Small intestine (tissue), 7 donors: ENCODE results near the gene GSS. TPM values are rescaled to one million over a fixed set of nuclear protein-coding genes. Genes with fewer than 3 reads are reported as not detected.

Source experiments
- DNase-seq, 2 donors: peaks; one replicate each; pipeline versions ENCODE4 v3.0.0 to v3.0.0-alpha.2; 2013
- FAIRE-seq: peaks from 2 replicates; lab custom pipeline; 2012; peaks lifted over from hg19 to GRCh38; lab: Jason Lieb, UNC
- H3K27ac ChIP-seq, 3 donors: one replicate each; pipeline ENCODE4 v1.5.1; 2013; ENCODE audit warnings: low read length in 2 of 3, mild to moderate bottlenecking in 2 of 3, control low read depth in 1 of 3, inconsistent platforms in 1 of 3, low read depth in 1 of 3, moderate library complexity in 1 of 3
- H3K27me3 ChIP-seq, 3 donors: one replicate each; pipeline ENCODE4 v1.6.1; 2013; ENCODE audit warnings: low read length in 3 of 3, inconsistent platforms in 1 of 3; ENCODE audit not compliant: control insufficient read depth in 3 of 3, insufficient read depth in 3 of 3
- H3K36me3 ChIP-seq, 3 donors: one replicate each; pipeline ENCODE4 v1.6.1; 2013; ENCODE audit warnings: low read length in 3 of 3, inconsistent platforms in 1 of 3, low read depth in 1 of 3, mild to moderate bottlenecking in 1 of 3, moderate library complexity in 1 of 3; ENCODE audit not compliant: control insufficient read depth in 3 of 3, insufficient read depth in 2 of 3
- H3K4me1 ChIP-seq, 3 donors: one replicate each; pipeline ENCODE4 v1.6.1; 2013; ENCODE audit warnings: low read length in 2 of 3, inconsistent platforms in 1 of 3, low read depth in 1 of 3, mild to moderate bottlenecking in 1 of 3, moderate library complexity in 1 of 3; ENCODE audit not compliant: control insufficient read depth in 3 of 3, insufficient read depth in 2 of 3
- H3K4me3 ChIP-seq, 3 donors: one replicate each; pipeline ENCODE4 v1.5.1; 2013; ENCODE audit warnings: low read length in 3 of 3, control low read depth in 1 of 3, inconsistent platforms in 1 of 3, low read depth in 1 of 3, mild to moderate bottlenecking in 1 of 3, moderate library complexity in 1 of 3
- H3K9me3 ChIP-seq, 2 donors: one replicate each; pipeline ENCODE4 v1.6.1; 2013; ENCODE audit warnings: low read depth in 1 of 2, low read length in 1 of 2; ENCODE audit not compliant: control insufficient read depth in 2 of 2, insufficient read depth in 1 of 2
- WGBS, 3 donors: extraction: QIAGEN DNeasy Blood & Tissue Kit; methylation state at CpG; one replicate each; pipeline ENCODE4 v1.1.7; 2013; 5-methylcytosine and 5-hydroxymethylcytosine counted together
- polyA plus RNA-seq, 4 donors: library from polyadenylated mRNA; stranded (reverse) in 3 of 4; unstranded in 1 of 4; fragments of 200-250 nt in 3 of 4; fragments of 120-200 nt in 1 of 4; gene quantifications; one replicate each; pipeline versions ENCODE4 v1.2.1 to v1.2.3, GENCODE V29; 2013
- donor health status: healthy with polysubstance abuse.
- donor health status: control.
- donor health status: control.
- donor health status: Bipolar disorder and iron deficiency.
- donor health status: healthy.

The GSS gene
- polyA plus RNA-seq, 4 donors, result 17.4 to 79.2 (median 57.8) TPM

DNA sequence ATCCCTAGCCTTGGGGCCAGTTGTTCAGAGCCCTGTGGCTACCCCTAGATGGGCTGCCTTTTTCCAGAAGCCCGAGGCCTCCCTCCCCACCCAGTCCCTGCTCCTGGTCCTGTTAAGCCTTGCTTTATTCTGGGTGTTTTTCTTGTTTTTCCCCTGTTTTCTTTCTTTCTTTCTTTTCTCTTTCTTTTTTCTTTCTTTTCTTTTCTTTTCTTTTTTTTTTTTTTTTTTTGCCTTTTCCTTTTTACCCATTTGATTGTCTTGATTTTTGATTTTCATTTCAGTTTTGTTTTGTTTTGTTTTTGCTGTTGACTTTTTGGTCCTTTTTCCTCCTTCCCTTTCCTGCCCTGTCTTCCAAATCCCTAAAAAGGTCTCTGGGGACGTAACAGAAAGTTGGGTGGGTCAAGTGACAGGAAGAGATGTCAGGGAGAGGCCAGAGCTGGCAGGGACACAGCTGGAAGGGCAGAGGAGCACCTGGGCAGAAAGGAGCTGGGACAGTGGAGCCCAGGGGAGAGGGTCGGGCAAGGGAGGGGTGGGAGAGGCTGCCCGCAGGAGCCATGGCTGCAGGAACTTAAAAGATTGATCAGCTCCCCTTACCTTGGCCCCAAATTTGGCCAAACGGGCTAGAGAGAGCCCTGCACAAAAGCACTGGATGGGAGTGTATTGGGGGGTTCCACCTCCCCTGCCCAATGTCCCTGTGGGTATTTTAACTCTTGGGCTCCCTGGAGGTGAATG is 27.6 kb upstream of the GSS start:
- Histone ChIP-seq H3K4me1 (peaks cover 0 to 15% (median 2%) of the 10 kb centered on the region in 3 donors), H3K27ac (peak overlapping the region in 1 of 3 donors; percentile 25), H3K36me3 (no peaks in the 10 kb centered on the region), H3K9me3 (no peaks in the 10 kb centered on the region), H3K27me3 (peaks cover 0 to 48% (median 3%) of the 10 kb centered on the region in 3 donors), H3K4me3 (no peak overlapping the region)
- DNase-seq, result no peak
- WGBS, 3 donors, result 34 to 39% (median 34%) methylated on average over 5 of the region's 5 CpGs
- FAIRE-seq, result no peak

DNA sequence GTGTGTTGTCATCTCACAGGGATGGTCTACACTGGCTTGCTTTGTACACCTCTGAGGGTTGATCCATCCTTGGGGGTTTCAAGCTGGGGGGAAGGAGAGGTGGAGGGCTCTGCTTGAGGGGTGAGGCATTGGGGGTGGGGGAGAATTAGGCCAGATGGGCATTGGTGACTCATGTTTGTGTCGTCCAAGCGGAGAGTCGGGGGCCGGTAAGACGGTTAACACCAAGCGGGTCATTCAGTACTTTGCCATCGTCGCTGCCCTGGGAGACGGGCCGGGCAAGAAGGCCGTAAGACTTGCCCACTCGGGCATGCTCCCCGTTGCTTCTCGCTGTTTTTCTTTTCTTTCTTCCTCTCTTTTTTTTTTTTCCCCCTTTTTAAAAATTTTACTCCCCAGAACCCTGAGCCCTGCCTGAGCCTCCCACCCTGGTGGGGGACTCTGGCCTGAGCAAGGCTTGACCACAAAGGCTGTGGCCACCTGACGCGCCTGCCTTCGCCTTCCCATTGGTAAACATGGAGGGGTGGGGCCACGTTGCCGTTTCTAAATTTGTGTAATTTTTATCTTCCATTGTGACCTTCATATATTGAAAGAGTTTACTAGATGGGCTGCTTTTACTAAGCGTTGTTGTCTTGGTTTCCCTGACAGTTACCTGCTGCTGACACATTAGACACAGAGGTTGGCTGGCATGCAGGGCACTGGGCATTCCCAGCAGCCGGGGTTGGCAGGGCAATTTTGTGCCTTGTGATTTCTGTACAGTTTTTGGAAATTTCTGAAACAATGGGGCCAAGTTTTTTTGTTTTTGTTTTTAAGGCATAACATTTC is 26.9 kb upstream of the GSS start:
- no peak overlapping the region for H3K27ac ChIP-seq
- H3K4me3 ChIP-seq, result no peak overlapping the region
- H3K27me3 ChIP-seq, result peaks cover 0 to 53% (median 3%) of the 10 kb centered on the region in 3 donors
- H3K9me3 ChIP-seq, result no peaks in the 10 kb centered on the region
- no peaks in the 10 kb centered on the region for H3K36me3 ChIP-seq
- peaks cover 0 to 15% (median 2%) of the 10 kb centered on the region in 3 donors for H3K4me1 ChIP-seq
- WGBS, 3 donors, result 83 to 87% (median 84%) methylated on average over 21 of the region's 21 CpGs
- DNase-seq (no peak), FAIRE-seq (no peak)

DNA sequence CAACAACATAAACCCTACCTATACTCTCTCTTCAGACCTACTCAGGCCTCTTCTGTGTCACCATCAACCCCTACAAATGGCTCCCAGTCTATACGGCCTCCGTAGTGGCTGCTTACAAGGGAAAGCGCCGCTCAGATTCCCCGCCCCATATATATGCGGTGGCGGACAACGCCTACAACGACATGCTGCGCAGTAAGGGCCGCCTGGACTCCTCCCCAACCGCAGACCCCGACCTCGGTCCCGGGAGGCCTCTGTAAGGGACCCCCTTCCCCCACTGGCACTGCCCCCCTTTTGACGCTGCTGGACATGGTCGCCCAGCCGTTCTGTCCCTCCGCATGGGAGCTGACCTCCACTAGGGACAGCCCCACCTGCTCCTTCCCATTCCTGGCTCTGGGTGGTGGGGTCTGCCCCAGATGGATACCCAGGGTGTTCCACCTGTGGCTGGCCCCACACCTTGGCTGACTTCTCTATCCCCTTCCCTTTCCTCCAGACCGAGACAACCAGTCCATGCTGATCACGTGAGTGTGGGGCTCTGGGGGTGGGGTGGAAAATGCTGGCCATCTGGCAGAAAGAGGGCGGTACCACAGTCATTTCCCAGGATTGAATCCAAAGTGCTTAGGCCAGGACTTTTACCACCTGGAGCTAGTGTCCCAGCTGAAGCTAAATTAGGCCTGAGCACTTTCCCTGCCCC is 25.1 kb upstream of the GSS start:
- H3K4me1 ChIP-seq, result peaks cover 0 to 15% (median 2%) of the 10 kb centered on the region in 3 donors
- no peak overlapping the region for H3K4me3 ChIP-seq
- H3K9me3 ChIP-seq, result no peaks in the 10 kb centered on the region
- WGBS, 3 donors, result 82 to 84% (median 83%) methylated on average over 22 of the region's 22 CpGs
- H3K27ac ChIP-seq, result no peak overlapping the region
- FAIRE-seq (no peak), DNase-seq (peak; percentile 55 to 71)
- no peaks in the 10 kb centered on the region for H3K36me3 ChIP-seq
- H3K27me3 ChIP-seq, result peaks cover 0 to 54% (median 3%) of the 10 kb centered on the region in 3 donors

DNA sequence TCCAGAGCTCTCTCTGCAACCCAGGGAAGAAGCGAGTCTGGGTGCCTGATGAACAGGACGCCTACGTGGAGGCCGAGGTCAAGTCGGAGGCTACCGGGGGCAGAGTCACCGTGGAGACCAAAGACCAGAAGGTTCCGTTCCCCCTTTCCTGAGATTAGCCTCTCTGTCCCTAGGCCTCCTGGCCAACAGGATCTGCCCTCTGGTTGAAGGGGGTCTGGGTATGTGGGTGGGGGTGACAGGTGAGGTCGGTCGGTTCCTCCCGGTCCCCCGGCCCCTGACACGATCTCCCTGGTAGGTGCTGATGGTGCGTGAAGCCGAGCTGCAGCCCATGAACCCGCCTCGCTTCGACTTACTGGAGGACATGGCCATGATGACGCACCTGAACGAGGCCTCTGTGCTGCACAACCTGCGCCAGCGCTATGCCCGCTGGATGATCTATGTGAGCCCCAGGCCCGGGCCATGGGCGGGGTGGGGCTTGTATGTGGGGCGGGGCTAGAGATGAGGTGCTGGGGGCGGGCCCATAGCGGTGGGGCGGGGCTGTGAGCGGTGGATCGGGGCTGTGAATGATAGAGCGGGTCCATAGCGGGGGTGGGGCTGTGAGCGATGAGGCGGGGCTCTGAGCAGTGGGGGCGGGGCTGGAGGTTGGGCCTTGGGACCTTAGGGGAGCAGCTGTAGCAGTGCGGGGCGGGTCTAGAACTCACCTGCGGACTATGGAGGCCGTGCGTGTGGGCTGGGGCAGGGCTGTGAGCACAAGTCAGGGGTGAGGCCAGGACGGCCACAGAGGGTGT is 24.0 kb upstream of the GSS start:
- Histone ChIP-seq H3K4me1 (peaks cover 0 to 15% (median 2%) of the 10 kb centered on the region in 3 donors), H3K9me3 (no peaks in the 10 kb centered on the region), H3K27ac (no peak overlapping the region), H3K27me3 (peaks cover 0 to 50% (median 3%) of the 10 kb centered on the region in 3 donors), H3K4me3 (no peak overlapping the region), H3K36me3 (no peaks in the 10 kb centered on the region)
- 72 to 81% (median 79%) methylated on average over 42 of the region's 42 CpGs for WGBS, 3 donors
- FAIRE-seq (no peak), DNase-seq (peak; percentile 28 to 62)

DNA sequence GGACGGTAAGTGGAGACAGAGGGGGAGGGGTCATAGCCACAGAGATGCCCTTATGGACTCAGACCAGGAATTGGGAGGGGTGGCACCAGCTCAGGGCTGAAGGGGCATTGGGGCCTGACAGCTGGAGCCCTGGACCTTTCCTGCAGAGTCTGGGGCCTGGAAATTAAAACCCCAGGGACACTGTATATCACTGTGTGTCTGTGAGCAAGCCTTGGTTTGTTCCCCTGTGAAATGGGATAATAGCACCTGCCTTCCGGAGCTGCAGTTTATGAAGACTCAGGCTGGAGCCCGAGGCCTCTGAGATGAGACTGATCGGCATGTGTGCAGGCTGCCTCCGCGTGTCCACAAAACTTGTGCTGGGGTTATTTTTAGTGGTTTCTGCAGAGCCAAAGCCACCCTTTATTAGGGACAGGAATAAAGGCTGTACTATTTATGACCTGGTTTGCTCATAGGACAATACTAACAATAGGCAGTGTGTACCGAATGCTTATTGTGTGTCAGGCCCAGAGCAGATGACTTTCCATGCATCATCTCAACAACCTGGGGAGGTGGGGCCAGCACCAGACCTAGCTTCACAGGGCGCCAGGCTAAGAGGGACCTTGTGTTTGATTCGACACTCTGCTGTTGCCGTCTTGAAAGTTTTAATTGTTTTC is 22.6 kb upstream of the GSS start:
- Histone ChIP-seq H3K27me3 (peaks cover 0 to 41% (median 0%) of the 10 kb centered on the region in 3 donors), H3K9me3 (no peaks in the 10 kb centered on the region), H3K4me1 (peaks cover 0 to 7% (median 2%) of the 10 kb centered on the region in 3 donors), H3K36me3 (no peaks in the 10 kb centered on the region), H3K27ac (no peak overlapping the region), H3K4me3 (no peak overlapping the region)
- WGBS, 3 donors, result 79 to 83% (median 83%) methylated on average over 10 of the region's 10 CpGs
- FAIRE-seq, result no peak
- no peak for DNase-seq

DNA sequence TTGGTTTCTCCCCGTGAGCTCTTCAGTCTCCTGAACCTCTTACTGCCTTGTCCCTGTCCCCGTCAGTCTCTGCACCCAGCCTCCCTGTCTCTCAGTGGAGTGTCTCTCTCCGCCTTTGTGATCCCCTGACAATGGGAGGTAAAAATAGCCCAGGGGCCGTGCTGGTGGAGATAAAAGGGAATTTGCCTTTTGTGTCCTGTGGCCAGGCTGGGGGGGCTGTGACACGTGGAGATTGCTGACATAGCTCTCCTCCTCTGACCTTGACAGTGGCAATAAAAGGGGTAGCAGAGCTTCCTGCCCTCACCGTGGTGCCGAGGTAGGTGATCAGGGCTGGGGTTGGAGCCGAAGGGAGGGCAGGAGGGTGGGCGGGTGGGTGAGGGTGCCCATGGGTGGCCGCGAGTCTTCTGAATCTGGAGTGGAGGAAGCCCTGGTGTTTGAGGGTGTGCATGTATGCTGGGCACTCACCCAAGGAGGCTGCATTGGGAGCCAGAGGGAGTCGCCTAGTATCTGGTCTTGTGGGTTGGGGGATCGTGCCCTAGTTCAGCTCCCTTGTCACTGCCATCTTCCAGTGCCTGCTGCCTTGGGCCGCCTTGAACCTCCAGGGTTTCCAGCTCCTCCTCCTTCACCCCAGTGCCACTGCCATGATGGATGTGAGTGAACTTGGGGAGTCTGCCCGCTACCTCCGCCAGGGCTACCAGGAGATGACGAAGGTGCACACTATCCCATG is 21.9 kb upstream of the GSS start:
- Histone ChIP-seq H3K4me3 (no peak overlapping the region), H3K27me3 (peaks cover 0 to 37% (median 0%) of the 10 kb centered on the region in 3 donors), H3K4me1 (peaks cover 0 to 7% (median 2%) of the 10 kb centered on the region in 3 donors), H3K9me3 (no peaks in the 10 kb centered on the region), H3K36me3 (no peaks in the 10 kb centered on the region), H3K27ac (no peak overlapping the region)
- no peak for DNase-seq
- 59 to 63% (median 60%) methylated on average over 17 of the region's 17 CpGs for WGBS, 3 donors
- FAIRE-seq, result no peak

DNA sequence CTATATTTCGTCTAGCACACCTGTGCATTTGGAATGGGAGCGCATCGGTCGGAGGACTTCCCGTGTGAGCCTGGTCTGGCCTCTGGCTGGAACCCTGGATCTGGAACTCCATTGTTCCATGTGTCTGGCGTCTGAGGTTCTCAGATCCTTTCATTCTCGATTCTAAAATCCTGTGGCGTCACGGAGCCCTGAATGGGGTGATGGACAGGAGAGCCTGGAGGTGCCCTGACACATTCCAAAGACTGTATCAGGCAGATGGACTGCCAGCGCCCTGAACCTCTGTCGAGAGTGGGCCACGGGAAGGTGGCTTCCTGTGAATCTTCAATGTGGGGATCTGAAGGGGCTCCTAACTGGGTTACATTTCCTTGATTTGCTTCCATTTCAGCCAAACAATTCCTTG is 20.7 kb upstream of the GSS start:
- H3K27me3 ChIP-seq, result peaks cover 0 to 48% (median 0%) of the 10 kb centered on the region in 3 donors
- H3K9me3 ChIP-seq, result no peaks in the 10 kb centered on the region
- no peaks in the 10 kb centered on the region for H3K36me3 ChIP-seq
- DNase-seq (no peak), FAIRE-seq (no peak)
- 81 to 86% (median 85%) methylated on average over 12 of the region's 12 CpGs for WGBS, 3 donors
- peaks cover 0 to 7% (median 2%) of the 10 kb centered on the region in 3 donors for H3K4me1 ChIP-seq
- H3K4me3 ChIP-seq, result no peak overlapping the region
- H3K27ac ChIP-seq, result no peak overlapping the region
